Hematopoietic multipotent progenitor cell treated with erythropoietin and hydrocortisone succinate and interleukin-3 and kit ligand, for 15 days (in vitro differentiated cells): ENCODE measurements around the gene CPT2.
"Not testable (repeated sequence)": the region's sequence is repeated elsewhere in the genome, so short reads cannot be mapped to it uniquely, and the experiment has no call there.

Experiments
- DNase-seq: peaks from one replicate; pipeline ENCODE4 v3.0.0-alpha.2; 2015; ENCODE audit warnings: low spot score

CPT2 gene

DNA sequence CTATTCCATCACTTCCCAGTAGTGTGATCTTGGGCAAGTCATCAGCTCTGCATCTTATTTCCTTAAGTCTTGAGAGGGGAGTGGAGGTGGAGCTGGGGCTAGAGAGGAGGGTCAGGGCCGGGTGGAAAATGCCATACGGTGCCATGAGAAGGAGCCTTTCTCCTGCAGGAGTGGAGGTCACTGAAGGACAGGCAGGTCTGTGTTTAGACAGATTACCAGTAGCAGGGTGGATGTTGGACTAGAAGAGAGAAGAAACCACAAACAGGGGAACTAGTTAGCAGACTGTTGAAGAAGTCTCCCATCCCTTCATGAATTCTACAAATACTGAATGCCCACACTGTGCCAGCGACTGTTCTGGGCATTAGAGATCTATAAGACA, 13.9 kb upstream of the CPT2 start:
- DNase-seq: no peak

DNA sequence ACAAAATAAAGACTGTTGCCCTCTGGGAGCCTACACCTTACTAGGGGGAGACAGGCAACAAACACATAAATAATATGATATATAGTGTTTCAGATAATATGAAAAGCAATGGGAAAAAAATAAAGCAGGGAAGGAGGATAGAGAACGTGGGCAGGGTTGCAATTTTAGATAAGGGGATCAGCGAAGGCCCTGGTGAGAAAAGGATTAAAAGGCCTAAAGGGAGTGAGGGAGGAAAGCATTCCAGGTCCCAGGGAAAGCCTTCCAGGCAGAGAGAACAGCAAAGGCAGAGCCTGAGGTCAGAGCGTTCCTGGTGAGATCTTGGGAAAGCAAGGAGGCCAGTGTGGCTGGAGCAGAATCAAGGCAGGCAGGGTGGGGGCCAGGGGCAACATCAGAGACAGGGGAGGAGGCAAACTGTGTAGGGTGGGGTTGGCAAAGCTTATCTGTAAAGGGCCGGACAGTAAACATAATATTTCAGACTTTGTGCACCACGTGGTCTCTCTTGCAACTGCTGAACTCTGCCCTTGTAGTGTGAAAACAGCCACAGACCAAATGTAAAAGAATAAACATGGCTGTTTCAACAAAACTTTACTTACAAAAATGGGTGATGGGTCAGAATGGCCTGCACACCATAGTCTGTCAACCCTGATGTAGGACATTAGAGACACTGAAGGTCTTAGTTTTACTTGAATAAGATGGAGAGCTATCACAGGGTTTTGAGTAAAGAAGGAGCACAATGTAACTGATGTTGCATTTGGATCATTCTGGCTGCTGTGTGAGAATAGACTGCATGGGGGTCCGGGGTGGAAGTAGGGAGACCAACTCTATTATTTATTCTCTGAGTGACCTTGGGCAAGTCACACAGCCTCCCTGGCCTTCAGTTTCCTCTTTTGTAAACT, 13.3 kb upstream of the CPT2 start:
- peak; percentile 64 for DNase-seq

DNA sequence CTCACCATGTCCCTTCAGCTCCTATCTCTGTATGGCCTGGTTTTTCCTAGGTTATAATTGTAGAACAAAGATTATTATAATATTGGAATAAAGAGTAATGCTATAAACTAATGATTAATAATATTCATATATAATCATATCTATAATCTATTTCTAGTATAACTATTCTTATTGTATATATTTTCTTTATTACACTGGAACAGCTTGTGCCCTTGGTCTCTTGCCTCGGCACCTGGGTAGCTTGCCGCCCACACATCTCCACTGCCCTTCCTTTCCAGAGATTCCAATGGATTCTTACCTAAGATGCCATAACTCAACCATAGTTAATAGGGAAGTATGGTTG, 10.7 kb upstream of the CPT2 start:
- not testable (repeated sequence) for DNase-seq

DNA sequence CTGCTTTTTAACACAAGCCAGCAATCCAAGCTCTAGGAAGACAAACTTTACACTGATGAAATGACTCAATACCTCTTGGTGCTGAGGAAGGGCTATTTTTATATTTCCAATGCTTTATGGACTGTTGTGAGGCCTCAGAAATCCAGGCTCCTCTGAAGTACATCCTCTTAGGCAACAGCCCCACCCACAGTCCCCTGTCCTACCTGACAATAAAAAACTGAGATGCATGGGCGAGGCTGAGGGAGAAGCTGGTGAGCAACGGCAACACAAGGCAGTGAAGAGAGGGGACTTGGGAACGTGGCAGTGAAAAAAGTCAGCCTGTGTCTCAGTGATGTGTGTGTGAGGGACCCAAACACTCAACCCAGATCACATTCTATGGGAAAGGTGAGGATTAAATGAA, 10.1 kb upstream of the CPT2 start:
- no peak for DNase-seq

DNA sequence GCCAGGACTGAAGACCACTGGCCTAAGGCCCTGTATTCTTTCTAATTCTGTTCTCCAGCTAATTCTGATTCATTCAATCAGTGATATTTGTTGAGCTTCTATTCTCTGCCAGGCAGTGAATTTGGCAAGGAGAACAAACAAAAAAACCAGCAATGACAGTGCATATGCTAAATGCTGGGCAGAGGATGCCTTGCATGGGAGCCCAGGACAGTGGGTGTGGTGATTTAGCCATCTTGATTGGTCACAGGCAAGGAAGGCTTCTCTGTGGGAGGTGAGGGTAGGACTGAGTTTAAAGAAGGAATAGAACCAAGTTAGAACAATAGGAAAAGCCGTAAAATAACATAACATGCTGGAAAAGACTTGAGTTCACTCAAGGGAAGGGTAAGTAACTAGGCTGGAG, 9.2 kb upstream of the CPT2 start:
- DNase-seq: no peak

DNA sequence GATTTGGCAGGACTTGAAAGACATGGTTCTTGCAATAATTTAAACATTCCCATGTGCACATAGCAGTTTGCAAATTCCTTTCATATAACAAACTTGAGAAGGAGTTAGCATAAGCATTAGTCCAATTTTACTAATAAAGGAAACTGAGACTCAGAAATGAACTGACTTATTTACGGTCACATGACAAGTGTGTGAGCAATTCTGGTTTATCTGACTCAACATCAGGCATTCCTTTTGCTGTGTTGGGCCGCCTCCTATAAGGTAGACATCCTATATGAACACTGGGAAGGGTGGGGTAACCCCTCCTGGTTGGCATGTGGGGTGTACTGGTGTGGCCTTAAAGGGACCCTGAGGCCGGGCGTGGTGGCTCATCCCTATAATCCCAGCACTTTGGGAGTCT, 8.5 kb upstream of the CPT2 start:
- DNase-seq: no peak

DNA sequence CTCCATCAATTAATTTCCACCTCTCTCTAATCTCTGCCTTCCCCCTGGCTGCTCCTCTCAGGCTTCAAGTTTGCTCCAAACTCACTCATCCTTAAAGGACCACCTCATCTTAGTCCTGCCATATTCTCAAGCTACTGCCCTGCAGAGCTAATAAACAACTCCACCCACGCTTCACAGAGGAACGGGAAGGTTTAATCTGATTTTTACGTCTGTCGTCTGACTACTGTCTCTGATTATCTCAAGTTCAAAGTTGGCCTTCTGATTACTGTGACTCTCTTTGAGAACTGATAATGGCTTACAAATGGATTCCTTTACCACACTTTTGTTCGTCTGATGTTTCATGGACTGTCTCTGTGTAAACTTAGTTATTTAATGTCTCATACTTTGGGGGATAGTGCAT, 7.6 kb upstream of the CPT2 start:
- no peak for DNase-seq

DNA sequence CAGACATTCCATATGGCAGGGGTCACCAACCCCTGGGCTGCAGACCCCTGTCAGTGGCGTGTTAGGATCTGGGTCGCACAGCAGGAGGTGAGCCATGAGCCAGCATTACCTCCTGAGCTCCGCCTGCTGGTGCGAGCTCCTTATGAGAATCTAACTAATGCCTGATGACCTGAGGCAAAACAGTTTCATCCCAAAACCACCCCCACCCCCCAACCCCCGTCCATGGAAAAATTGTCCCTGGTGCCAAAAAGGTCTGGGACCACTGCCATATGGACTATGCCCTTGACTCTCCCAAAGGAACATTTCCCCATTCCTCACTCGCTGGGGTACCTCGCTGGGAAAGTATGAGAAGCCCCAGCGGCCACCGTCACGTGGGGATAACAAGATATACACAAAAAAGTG, 6.4 kb upstream of the CPT2 start:
- no peak for DNase-seq

DNA sequence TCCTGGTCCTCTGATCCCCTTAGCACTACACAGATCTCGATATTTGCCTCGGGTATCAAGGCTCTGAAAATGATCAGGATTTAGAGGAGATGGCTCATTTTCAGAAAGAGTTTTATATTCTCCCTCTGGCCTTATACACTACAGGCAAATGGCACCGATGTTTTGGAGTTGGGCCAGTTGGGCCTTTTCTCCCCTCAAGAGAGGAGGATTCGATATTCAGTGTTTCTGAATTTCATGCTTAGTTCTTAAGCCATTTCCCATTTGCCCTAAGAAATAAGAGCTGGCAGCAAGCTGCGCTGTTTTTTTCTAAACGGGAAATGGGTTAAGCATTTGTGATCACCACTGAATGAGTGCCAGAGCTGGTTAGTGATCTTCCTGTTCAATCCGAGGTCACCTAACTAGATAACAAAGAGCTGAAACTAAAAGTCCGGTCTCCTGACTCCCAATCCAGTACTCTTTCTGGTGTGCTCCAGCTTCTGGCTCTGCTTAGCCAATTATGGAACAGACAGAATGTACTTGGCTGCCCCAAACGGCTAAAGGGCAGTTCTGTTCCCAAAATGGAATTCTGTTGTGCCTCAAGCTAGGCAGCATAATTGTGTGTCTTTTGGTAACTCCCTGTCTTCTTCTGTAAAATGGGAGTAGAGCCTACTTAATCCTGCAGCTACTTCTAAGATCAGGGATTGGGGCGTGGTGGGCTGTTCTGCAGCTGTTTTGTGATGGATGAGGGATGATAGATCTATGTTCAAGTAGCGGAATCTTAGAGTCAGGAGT, 1.2 kb upstream of the CPT2 start:
- DNase-seq: no peak

DNA sequence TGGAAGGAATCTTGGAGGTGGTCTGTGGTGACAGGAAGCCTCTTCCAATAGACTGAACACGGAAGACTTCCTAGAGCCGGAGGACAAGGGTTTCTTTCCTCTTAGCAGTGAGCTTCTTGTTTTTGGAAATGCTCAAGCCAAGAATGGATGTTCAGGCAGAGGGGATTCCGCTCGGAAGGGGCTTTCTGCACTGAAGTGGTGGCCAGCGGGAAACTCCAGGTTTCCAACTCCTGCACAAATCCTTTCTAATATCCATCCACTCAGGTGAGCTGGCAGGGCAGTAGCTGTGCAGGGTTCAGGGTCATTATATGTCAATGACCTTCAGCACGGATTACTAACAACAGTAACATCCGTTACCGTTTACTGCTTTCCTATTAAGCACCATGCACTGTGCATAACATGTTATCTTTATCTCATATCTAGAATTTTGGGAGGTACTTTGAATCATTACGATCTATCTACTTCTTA, 573 bp upstream of the CPT2 start:
- DNase-seq: no peak

DNA sequence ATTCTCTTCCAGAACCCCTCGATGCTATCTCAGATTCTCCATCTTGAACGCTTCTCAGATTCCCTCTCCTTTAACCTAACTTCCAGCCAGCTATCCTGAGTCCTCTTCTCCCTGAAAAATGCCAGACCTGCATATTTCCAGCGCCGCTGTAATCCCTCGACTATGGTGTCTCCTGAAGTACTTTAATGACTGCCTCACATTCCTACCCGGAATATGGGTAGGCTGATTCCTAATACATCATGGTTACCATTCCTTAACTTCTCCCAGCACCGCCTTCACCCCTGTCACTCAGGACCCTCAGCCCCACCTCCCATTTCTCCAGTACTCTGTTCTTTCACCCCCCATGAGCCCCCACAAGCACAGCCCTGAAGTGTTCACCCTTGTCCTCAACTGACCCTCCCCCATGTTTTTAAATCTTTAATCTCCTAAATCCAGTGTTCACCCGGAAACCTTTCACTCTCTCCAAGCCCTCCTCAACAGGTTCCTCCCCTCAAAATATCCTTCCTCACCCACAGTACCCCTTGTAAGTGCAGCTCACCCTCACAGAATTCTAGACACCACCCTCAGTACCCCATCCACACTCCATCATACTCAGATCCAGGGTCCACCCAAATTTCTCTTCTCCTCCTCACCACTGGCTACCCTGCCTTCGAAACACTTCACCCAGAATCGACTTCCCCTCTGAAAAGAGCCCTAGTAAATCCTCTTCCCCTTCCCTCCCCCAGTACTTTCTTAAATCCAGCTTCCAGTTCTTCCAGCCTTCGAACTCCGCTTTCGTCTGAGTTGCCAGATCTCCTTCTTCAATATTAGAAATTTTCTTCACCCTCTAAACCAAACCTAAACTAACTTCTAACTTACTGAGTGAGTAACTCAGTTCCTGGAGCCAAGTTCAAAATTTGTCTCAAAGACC, 922 bp downstream of the CPT2 start:
- DNase-seq: no peak

DNA sequence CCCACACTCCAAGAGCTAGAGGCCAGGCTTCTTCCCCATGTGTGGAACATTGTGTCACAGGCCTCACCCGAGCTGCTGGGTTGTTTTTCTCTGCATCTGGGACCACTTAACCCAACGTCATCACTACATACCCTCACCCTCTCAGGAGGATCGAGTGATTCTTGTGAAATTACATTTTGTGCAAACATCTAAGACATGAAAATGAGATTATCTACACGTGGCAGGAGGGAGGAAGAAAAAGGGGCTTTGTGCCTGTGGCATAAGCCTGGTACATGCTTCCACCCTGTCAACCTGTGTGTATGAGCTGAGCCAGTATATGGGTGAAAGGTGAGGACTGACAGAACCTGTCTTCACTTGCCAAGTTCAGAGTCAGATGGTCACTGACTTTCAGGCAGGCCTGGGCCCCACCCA, 1.6 kb downstream of the CPT2 start:
- DNase-seq: no peak

DNA sequence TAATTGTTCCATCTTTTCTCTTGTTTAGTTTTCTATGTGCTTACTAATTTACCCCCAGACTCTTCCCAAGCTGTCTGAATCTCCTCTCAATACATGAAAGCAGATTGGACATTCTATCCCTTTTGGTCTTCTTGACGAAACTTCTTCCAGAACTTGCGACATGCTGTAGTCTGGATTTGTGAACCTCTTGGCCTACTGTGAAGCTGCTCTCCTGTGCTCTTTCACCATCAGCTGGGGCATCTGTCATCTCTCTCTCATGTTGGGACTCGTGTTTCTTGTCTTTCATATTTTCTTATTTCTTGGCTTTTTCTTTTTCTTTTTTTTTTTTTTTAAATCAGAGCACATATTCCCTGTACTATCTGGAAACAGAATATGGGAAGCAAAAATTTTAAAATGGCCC, 6.8 kb downstream of the CPT2 start:
- DNase-seq: no peak

DNA sequence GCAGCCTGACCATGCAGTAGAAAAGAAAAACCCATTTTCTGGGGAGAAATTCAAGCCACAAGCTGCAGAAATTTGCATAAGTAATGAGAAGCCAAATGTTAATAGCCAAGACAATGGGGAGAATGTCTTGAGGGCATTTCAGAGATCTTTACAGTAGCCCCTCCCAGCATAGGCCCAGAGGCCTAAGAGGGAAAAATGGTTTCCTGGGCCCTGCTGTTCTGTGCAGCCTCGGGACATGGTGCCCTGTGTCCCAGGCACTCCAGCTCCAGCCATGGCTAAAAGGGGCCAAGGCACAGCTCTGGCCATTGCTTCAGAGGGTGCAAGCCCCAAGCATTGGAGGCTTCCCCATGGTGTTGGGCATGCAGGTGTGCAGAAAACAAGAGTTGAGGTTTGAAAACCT, 8.9 kb downstream of the CPT2 start:
- not testable (repeated sequence) for DNase-seq

DNA sequence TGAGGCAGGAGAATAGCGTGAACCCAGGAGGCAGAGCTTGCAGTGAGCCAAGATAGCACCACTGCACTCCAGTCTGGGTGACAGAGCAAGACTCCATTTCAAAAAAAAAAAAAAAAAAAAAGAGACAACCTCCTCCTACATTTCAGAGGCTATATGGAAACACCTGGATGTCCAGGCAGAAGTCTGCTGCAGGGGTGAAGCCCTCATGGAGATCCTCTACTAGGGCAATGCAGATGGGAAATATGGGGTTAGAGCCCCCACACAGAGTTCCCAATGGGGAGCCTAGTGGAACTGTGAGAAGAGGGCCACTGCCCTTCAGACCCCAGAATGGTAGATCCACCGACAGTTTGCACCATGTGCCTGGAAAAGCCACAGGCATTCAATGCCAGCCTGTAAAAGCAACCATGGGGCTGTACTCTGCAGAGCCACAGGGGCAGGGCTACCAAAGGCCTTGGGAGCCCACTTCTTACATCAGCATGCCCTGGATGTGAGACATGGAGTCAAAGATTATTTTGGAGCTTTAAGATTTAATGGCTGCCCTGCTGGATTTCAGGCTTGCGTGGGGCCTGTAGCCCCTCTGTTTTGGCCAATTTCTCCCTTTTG, 9.6 kb downstream of the CPT2 start:
- not testable (repeated sequence) for DNase-seq

DNA sequence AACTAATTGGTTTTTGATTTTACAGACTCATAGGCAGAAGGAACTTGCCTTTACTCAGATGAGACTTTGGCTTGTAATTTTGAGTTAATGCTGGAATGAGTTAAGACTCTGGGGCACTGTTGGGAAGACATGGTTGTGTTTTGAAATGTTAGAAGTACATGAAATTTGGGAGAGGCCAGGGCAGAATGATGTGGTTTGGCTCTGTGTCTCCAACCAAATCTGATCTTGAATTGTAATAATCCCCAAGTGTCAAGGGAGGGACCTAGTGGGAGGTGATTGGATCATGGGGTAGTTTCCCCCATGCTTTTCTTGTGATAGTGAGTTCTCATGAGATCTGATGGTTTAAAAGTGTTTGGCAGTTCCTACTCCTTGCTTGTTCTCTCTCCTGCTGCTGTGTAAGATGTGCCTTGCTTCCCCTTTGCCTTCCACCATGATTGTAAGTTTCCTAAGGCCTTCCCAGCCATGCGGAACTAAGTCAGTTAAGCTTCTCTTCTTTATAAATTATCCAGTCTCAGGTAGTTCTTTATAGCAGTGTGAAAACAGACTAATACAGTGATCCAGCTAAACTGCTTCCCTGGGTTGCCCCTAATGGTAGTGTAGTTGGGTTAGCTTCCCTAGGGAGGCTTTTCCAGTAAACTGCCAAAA, 10.2 kb downstream of the CPT2 start:
- no peak for DNase-seq

DNA sequence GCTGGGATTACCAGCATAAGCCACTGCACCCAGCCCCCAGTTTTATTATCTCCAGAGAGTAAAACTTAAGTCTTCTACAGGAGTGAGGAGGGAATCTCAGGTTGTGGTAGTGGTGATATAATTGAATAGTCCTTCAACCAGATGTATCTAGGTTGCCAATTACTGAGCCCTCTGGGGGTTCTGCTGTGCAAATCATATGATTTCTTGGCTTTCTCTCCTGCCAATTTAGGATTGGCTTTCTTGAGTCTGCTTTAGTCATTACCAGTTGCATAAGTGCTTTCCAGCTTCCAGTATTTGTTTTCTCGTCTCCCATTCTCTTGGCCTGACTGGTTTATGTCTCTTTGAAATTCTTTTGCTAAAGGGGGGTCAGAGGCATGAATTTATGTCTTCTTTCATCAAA, 11.1 kb downstream of the CPT2 start:
- DNase-seq: no peak

DNA sequence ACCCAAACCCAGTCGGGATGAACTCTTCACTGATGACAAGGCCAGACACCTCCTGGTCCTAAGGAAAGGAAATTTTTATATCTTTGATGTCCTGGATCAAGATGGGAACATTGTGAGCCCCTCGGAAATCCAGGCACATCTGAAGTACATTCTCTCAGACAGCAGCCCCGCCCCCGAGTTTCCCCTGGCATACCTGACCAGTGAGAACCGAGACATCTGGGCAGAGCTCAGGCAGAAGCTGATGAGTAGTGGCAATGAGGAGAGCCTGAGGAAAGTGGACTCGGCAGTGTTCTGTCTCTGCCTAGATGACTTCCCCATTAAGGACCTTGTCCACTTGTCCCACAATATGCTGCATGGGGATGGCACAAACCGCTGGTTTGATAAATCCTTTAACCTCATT, 13.7 kb downstream of the CPT2 start:
- DNase-seq: no peak

DNA sequence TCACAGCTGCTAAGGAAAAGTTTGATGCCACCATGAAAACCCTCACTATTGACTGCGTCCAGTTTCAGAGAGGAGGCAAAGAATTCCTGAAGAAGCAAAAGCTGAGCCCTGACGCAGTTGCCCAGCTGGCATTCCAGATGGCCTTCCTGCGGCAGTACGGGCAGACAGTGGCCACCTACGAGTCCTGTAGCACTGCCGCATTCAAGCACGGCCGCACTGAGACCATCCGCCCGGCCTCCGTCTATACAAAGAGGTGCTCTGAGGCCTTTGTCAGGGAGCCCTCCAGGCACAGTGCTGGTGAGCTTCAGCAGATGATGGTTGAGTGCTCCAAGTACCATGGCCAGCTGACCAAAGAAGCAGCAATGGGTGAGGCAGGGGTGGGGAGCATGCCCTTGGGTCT, 14.3 kb downstream of the CPT2 start:
- no peak for DNase-seq

DNA sequence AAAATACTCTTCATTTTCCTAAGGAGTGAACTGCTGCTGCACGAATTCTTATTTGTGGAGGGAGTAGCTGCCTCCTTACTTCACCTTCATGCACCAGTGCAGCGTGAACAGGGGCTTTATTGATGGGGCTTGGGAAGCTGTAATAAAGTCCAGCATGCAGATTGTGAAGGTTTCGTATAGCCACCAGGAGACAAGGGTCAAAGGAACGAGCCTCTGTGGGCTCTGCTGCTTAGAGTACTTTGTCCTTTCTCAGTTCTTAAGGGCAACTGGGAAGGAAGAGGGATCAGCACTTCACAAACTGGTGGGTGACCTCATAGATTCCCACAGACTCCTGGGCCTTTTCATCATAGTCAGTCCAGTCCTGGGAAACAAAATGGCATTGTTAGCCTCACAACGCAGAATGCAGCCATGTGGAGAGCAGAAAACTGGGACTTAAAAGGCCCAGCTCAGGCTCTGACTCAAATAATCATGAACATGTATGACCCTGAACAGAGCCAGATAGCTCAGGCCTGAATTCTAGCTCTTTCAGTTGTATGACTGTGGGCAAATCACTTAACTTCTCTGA, 17.8 kb downstream of the CPT2 start:
- DNase-seq: no peak

DNA sequence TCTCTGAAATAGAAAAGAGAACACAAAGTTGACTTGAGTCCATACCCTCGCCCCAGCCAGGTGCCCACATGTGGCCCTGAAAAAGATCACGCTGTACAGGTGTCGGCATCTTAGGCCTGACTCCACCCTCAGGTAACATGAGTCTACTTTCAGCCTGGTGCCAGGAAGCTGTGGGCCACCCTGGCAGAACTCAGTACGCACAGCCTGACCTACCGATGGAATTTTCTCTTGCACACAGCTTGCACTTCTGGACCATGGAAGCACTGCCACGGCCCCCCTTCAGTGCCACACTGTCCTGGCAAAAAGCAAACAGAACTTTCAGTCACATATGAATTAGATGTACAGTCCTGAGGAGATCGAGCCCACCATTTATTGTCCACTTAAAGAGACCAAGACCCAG, 21.6 kb downstream of the CPT2 start:
- no peak for DNase-seq
